Gastrocnemius medialis (tissue), 4 donors: ENCODE data around the gene CENPU.

ENCODE experiments used
- POLR2A ChIP-seq, 2 donors: fragments of 450-650 bp; IDR thresholded peaks; one replicate each; pipeline ENCODE4 v1.6.1; 2017; ENCODE audit warnings: antibody characterized with exemption in 2 of 2, mild to moderate bottlenecking in 2 of 2, moderate library complexity in 2 of 2
- TF ChIP-seq, protein P1 (sequence below), 5 experiments: fragments of 450-650 bp in 3 of 5; fragments of 200-600 bp in 2 of 5; sonication (generic) in 2 of 5; IDR thresholded peaks in 4 of 5; conservative IDR thresholded peaks in 1 of 5; 1 replicate in 4 of 5; 2 replicates in 1 of 5; pipeline ENCODE4 v1.5.1; 2016 to 2019; ENCODE audit warnings: antibody characterized with exemption in 5 of 5, mild to moderate bottlenecking in 3 of 5, moderate library complexity in 3 of 5

DNA sequence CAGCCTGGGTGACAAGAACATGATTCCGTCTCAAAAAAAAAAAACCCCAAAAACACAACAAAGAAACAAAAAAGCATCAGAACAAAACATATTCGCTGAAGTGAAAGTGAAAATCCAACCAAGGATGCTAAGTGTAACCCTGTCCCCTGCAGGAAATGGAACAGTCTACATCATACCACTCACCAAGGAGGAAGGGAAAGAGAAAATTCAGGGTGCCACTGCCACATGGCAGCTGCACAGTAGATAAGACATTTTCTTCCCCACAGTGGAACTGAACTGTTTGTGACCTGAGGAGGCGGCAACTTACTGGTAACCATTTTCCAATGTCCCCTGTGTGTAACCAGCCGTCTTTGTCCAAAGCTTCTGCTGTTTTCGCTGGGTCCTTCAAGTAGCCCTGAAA, 28.2 kb upstream of the CENPU start:
- TF ChIP-seq, protein P1, sequence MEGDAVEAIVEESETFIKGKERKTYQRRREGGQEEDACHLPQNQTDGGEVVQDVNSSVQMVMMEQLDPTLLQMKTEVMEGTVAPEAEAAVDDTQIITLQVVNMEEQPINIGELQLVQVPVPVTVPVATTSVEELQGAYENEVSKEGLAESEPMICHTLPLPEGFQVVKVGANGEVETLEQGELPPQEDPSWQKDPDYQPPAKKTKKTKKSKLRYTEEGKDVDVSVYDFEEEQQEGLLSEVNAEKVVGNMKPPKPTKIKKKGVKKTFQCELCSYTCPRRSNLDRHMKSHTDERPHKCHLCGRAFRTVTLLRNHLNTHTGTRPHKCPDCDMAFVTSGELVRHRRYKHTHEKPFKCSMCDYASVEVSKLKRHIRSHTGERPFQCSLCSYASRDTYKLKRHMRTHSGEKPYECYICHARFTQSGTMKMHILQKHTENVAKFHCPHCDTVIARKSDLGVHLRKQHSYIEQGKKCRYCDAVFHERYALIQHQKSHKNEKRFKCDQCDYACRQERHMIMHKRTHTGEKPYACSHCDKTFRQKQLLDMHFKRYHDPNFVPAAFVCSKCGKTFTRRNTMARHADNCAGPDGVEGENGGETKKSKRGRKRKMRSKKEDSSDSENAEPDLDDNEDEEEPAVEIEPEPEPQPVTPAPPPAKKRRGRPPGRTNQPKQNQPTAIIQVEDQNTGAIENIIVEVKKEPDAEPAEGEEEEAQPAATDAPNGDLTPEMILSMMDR (IDR thresholded peaks at IDR 0.05 in 4 of 5, conservative IDR thresholded peaks at IDR 0.05 in 1 of 5), result no peak
- TF ChIP-seq POLR2A (IDR thresholded peaks at IDR 0.05), result no peak
